HG03064 (cell line): ENCODE data around the gene BPIFB4.
"Not testable (repeated sequence)": the region's sequence is repeated elsewhere in the genome, so short reads cannot be mapped to it uniquely, and the experiment has no call there.

Experiments used
- ATAC-seq: cut with Tn5 transposase; IDR thresholded peaks from one replicate; pipeline ENCODE4 v1.9.1; 2021; ENCODE audit warnings: low read depth; ENCODE audit not compliant: unreplicated experiment

BPIFB4 gene

GRCh38 chr20:33079259-33079658 lies at the start of gene BPIFB4:
TSS of gene BPIFB4 (plus strand) at chr20:33079643. CDS start at chr20:33081527, 1,884 bp downstream.
- ATAC-seq: no peak

GRCh38 chr20:33030076-33030475 lies 49.4 kb upstream of the BPIFB4 start:
- no peak for ATAC-seq

GRCh38 chr20:33030569-33030968 lies 48.9 kb upstream of the BPIFB4 start:
- ATAC-seq: no peak

GRCh38 chr20:33031531-33031930 lies 47.9 kb upstream of the BPIFB4 start, which contains the start of gene BPIFB6:
TSS of gene BPIFB6 (plus strand) at chr20:33031648. CDS start at chr20:33031648, 0 bp downstream.
- ATAC-seq: no peak

GRCh38 chr20:33032555-33032954 lies 46.9 kb upstream of the BPIFB4 start:
- no peak for ATAC-seq

- no peak for ATAC-seq
Measured at GRCh38 chr20:33033381-33033780, 46.1 kb upstream of the BPIFB4 start.

GRCh38 chr20:33034115-33034514 lies 45.3 kb upstream of the BPIFB4 start:
- no peak for ATAC-seq

GRCh38 chr20:33034901-33035492 lies 44.4 kb upstream of the BPIFB4 start:
- no peak for ATAC-seq

- ATAC-seq: no peak
Measured at GRCh38 chr20:33037456-33037855, 42.0 kb upstream of the BPIFB4 start.

- ATAC-seq: no peak
Measured at GRCh38 chr20:33038243-33038642, 41.2 kb upstream of the BPIFB4 start.

GRCh38 chr20:33042430-33042829 lies 37.0 kb upstream of the BPIFB4 start:
- no peak for ATAC-seq

- ATAC-seq: no peak
Measured at GRCh38 chr20:33042983-33043730, 36.3 kb upstream of the BPIFB4 start.

- no peak for ATAC-seq
Measured at GRCh38 chr20:33043731-33044181, 35.7 kb upstream of the BPIFB4 start.

- ATAC-seq: not testable (repeated sequence)
Measured at GRCh38 chr20:33045129-33045721, 34.2 kb upstream of the BPIFB4 start.

GRCh38 chr20:33046412-33046811 lies 33.0 kb upstream of the BPIFB4 start:
- no peak for ATAC-seq

GRCh38 chr20:33051333-33051732 lies 28.1 kb upstream of the BPIFB4 start:
- no peak for ATAC-seq

- no peak for ATAC-seq
Measured at GRCh38 chr20:33053291-33054106, 25.9 kb upstream of the BPIFB4 start, which contains the start of gene BPIFB3. TSS of gene BPIFB3 (plus strand) at chr20:33053903. CDS start at chr20:33055436, 1,533 bp downstream.

GRCh38 chr20:33054381-33054780 lies 25.1 kb upstream of the BPIFB4 start:
- no peak for ATAC-seq

GRCh38 chr20:33054791-33055190 lies 24.7 kb upstream of the BPIFB4 start:
- ATAC-seq: no peak

GRCh38 chr20:33059136-33059535 lies 20.3 kb upstream of the BPIFB4 start:
- no peak for ATAC-seq
